Activated B cell treated with CpG ODN at 0.5 μM for 24 hours (primary cell): ENCODE measurements around the gene WAS. TPM values are rescaled to one million over a fixed set of nuclear protein-coding genes. Genes with fewer than 3 reads are reported as not detected.
"Not testable (repeated sequence)": the region's sequence is repeated elsewhere in the genome, so short reads cannot be mapped to it uniquely, and the experiment has no call there.

Experiments used
- ATAC-seq: fragments of 200-7000 bp; cut with Tn5 transposase; one replicate; pipeline ENCODE4 v1.10.0; 2021; ENCODE audit warnings: low read depth, mild to moderate bottlenecking, moderate library complexity
- CTCF ChIA-PET: fragments of 350-600 bp; sonication (Branson Sonifier 250); formaldehyde crosslinking; loops from one replicate; lab custom pipeline; 2021; ENCODE audit warnings: antibody characterized with exemption; lab: Charles Lee
- POLR2A ChIA-PET: fragments of 350-600 bp; sonication (Branson Sonifier 250); formaldehyde crosslinking; loops from one replicate; lab custom pipeline; 2021; ENCODE audit warnings: antibody characterized with exemption; lab: Charles Lee
- DNase-seq: peaks from one replicate; pipeline ENCODE4 v3.0.0; 2022
- H3K27ac Mint-ChIP-seq: one replicate; pipeline ENCODE4 v1.8.0; 2020; ENCODE audit warnings: mixed read lengths
- H3K27me3 Mint-ChIP-seq: one replicate; pipeline ENCODE4 v1.8.0; 2021; ENCODE audit warnings: mixed read lengths
- H3K36me3 Mint-ChIP-seq: one replicate; pipeline ENCODE4 v1.8.0; 2021; ENCODE audit warnings: low read depth, mixed read lengths
- H3K4me1 Mint-ChIP-seq: one replicate; pipeline ENCODE4 v1.8.0; 2021; ENCODE audit warnings: mixed read lengths
- H3K4me3 Mint-ChIP-seq: one replicate; pipeline ENCODE4 v1.8.0; 2020; ENCODE audit warnings: mild to moderate bottlenecking, mixed read lengths
- H3K9me3 Mint-ChIP-seq: one replicate; pipeline ENCODE4 v1.8.0; 2020; ENCODE audit warnings: mixed read lengths
- CTCF ChIP-seq: fragments of 200-600 bp; IDR thresholded peaks from one replicate; pipeline ENCODE4 v1.8.0; 2022; ENCODE audit warnings: antibody characterized with exemption, mild to moderate bottlenecking
- intact Hi-C: fragments of 100-400 bp; cut with micrococcal nuclease; formaldehyde crosslinking; loops from one replicate; pipeline ENCODE4 v1.15.1; 2024
- total RNA-seq: library from RNA; stranded (reverse); gene quantifications from 2 replicates; pipeline ENCODE4 v1.2.3, GENCODE V29; 2022

Gene WAS
- total RNA-seq, 1 donor from 2014 or later: 102 TPM

- no peak overlapping the region for H3K4me3 Mint-ChIP-seq
- POLR2A ChIA-PET: interaction anchor here (0.9 to 1.7 kb wide), 5 partner anchors 27 to 291 kb away, joined by 3 to 5 read pairs (median 4); partner anchors contain the start of gene HDAC6
- ATAC-seq: no peak
- no peak overlapping the region for H3K27ac Mint-ChIP-seq
- H3K36me3 Mint-ChIP-seq: no peaks in the 10 kb centered on the region
- peaks cover 2% of the 10 kb centered on the region for H3K4me1 Mint-ChIP-seq
- H3K9me3 Mint-ChIP-seq: no peaks in the 10 kb centered on the region
- DNase-seq: no peak
- CTCF ChIA-PET: interaction anchor here (0.8 to 1.6 kb wide), 4 partner anchors 11 to 309 kb away, joined by 3 to 14 read pairs (median 4); no protein-coding TSS in a partner anchor
- no peaks in the 10 kb centered on the region for H3K27me3 Mint-ChIP-seq
- intact Hi-C loops: loop anchor here (5.0 kb wide), 2 partner anchors 243 to 1103 kb away; no protein-coding TSS in a partner anchor
- no peak for TF ChIP-seq CTCF
Observed at GRCh38 chrX:48649102-48649501, 34.5 kb upstream of the WAS start.

GRCh38 chrX:48652055-48652579, 31.5 kb upstream of the WAS start:
- H3K4me1 Mint-ChIP-seq, H3K4me3 Mint-ChIP-seq, H3K27me3 Mint-ChIP-seq, ATAC-seq, H3K9me3 Mint-ChIP-seq, POLR2A ChIA-PET, intact Hi-C loops, H3K36me3 Mint-ChIP-seq, DNase-seq, H3K27ac Mint-ChIP-seq, CTCF ChIA-PET: not testable (repeated sequence)

- intact Hi-C loops, CTCF ChIA-PET: not testable (repeated sequence)
- POLR2A ChIA-PET: interaction anchor here (0.6 kb wide), 1 partner anchor 21 kb away, joined by 3 read pairs; no protein-coding TSS in a partner anchor
Observed at GRCh38 chrX:48654746-48655145, 28.9 kb upstream of the WAS start.

GRCh38 chrX:48659686-48660085, 23.9 kb upstream of the WAS start:
- ATAC-seq, H3K27me3 Mint-ChIP-seq, POLR2A ChIA-PET, DNase-seq, intact Hi-C loops, CTCF ChIA-PET, H3K4me1 Mint-ChIP-seq, H3K4me3 Mint-ChIP-seq, H3K27ac Mint-ChIP-seq, H3K9me3 Mint-ChIP-seq, H3K36me3 Mint-ChIP-seq: not testable (repeated sequence)

More at GRCh38 chrX:48654746-48655145, 28.9 kb upstream of the WAS start:
- not testable (repeated sequence) for H3K4me3 Mint-ChIP-seq, H3K36me3 Mint-ChIP-seq, ATAC-seq, H3K27ac Mint-ChIP-seq, H3K4me1 Mint-ChIP-seq, H3K27me3 Mint-ChIP-seq, H3K9me3 Mint-ChIP-seq, DNase-seq

GRCh38 chrX:48663241-48663640, 20.4 kb upstream of the WAS start:
- POLR2A ChIA-PET: no interaction called here

GRCh38 chrX:48664156-48664555, 19.4 kb upstream of the WAS start:
- CTCF ChIA-PET: no interaction called here
- intact Hi-C loops: no loop called here
- POLR2A ChIA-PET: no interaction called here
- no peak overlapping the region for H3K4me3 Mint-ChIP-seq
- no peaks in the 10 kb centered on the region for H3K27me3 Mint-ChIP-seq
- H3K4me1 Mint-ChIP-seq: no peaks in the 10 kb centered on the region
- ATAC-seq: no peak
- no peak overlapping the region for H3K27ac Mint-ChIP-seq
- no peaks in the 10 kb centered on the region for H3K36me3 Mint-ChIP-seq
- TF ChIP-seq CTCF: no peak
- DNase-seq: no peak
- H3K9me3 Mint-ChIP-seq: no peaks in the 10 kb centered on the region

More at GRCh38 chrX:48663241-48663640, 20.4 kb upstream of the WAS start:
- Mint-ChIP-seq H3K27me3 (no peaks in the 10 kb centered on the region), H3K27ac (no peak overlapping the region), H3K9me3 (no peaks in the 10 kb centered on the region), H3K36me3 (no peaks in the 10 kb centered on the region), H3K4me3 (no peak overlapping the region), H3K4me1 (no peaks in the 10 kb centered on the region)
- TF ChIP-seq CTCF: no peak
- intact Hi-C loops: no loop called here
- ATAC-seq (no peak), DNase-seq (no peak)
- CTCF ChIA-PET: no interaction called here
